ENCODE results near the gene RAB6C. TPM values are rescaled to one million over a fixed set of nuclear protein-coding genes. Genes with fewer than 3 reads are reported as not detected.
"Not testable (repeated sequence)": the region's sequence is repeated elsewhere in the genome, so short reads cannot be mapped to it uniquely, and the experiment has no call there.

The RAB6C gene
- 0.10 TPM for total RNA-seq

- peak; percentile 36 for DNase-seq
Observed at GRCh38 chr2:129979629-129980155, at the start of gene RAB6C. Gene RAB6C (plus strand): TSS chr2:129979666. CDS start chr2:129980116, 450 bp downstream.

DNA sequence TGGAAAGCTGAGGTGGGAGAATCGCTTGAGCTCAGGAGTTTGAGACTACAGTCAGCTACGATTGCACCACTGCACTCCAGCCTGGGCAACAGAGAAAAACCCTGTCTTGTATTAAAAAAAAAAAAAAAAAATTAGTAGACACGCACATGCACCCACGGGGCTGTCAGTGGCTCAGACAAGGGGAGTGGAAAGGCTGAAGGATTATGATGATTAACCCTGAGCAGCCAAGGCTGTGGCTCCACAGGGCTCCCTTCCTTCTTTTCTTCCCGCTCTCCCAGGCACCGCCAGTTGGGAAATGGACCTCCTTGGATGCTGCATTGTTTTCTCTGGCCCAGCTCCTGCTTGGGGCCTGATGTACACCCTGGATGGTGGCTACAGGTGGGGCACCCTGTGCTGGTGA lies 49.0 kb upstream of the RAB6C start:
- no peak for DNase-seq

DNA sequence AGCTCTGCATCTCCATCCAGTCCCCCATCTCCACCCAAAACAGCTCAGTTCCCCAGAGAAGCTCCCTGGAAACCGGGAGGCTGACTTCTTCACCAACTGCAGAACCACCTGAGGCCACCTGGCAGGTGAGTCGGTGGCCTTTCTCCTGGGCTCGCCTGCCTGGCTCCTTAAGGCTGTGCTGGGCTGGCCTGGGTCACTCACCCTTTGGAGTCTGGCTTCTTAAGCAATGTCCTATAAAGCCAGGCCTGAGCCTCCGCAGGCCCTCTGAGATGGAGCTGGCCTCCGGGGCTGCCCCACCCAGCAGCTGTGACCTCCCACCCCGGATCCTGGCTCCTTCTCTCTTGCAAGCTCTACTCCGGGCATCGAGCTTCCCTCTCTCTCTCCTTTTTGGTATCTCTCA lies 46.1 kb upstream of the RAB6C start:
- not testable (repeated sequence) for DNase-seq

DNA sequence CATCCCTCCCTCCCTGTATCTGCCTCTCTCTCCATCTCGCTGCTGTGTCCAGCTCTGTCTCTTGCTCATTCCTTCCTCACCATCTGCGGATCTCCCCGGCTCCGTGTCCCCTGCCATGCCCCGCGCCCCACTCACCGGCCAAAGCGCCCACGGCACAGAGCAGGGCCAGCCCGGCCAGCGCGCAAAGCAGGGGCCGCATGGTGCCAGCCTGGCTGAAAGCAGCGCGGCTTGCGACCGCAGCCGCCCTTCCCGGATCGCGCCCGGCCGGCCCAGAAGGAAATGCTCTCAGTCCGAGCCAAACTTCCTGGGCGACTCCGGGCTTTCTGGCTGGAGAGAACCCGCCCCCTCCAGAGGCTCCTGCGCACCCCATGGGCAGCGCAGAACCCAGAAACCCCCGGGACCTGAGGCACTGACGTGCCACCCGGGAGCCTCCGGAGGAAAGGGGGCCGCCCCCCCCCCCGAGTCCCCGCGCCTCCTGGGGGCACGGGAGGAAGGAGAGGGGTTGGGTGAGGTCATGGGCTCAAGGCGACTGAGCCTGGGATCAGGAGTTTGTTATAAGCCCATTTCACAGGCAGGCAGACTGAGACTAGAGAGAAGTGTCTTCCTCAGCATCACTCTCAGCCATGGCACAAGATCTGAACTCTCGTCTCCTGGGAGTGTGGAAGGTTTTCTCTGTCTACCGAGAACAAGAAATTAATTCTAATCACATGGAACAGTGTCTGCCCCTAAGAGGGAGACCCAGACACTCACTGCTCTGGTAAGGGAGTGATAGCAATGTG lies 45.2 kb upstream of the RAB6C start:
- DNase-seq, result no peak

DNA sequence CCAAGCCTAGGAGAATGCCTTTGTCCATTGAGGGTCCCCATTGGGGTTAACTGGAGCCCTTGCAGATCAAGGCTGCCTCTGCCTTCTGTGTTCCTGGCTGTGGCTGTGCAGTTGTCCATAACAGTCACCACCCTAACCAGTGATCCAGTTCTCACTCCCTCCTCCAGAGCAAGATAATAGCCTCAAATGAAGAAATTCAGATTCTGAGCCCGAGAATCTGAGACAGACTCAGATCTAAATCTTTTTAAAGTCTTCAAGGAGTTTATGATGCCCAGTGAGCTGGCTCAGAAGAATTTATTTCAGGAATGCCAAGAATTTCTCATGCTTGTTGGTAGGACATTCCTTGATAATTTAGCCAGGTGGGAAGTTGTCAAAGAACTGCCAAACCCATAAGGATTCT lies 44.3 kb upstream of the RAB6C start:
- no peak for DNase-seq

GRCh38 chr2:129936334-129936934 lies 43.0 kb upstream of the RAB6C start:
- DNase-seq, result peak; percentile 85

GRCh38 chr2:129938850-129939471 lies 40.5 kb upstream of the RAB6C start:
- not testable (repeated sequence) for DNase-seq

- not testable (repeated sequence) for DNase-seq
Observed at GRCh38 chr2:129943456-129943855, 36.0 kb upstream of the RAB6C start.

- no peak for DNase-seq
Observed at GRCh38 chr2:129945557-129945956, 33.9 kb upstream of the RAB6C start.

DNA sequence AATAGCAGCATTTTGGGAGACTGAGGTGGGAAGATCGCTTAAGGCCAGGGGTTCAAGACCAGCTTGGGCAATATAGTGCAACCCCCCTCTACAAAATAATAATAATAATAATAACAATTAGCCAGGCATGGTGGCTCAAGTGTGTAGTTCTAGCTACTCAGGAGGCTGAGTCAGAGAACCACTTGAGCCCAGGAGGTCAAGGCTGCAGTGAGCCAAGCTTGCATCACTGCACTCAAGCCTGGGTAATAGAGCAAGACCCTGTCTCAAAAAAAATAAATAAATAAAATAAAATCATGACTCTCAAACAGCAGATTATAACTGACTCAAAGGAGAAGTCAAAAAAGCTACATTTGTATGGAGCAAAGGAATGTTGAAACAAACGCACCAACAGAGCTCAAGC lies 31.8 kb upstream of the RAB6C start:
- not testable (repeated sequence) for DNase-seq

GRCh38 chr2:129956171-129956570 lies 23.3 kb upstream of the RAB6C start:
- DNase-seq, result not testable (repeated sequence)

DNA sequence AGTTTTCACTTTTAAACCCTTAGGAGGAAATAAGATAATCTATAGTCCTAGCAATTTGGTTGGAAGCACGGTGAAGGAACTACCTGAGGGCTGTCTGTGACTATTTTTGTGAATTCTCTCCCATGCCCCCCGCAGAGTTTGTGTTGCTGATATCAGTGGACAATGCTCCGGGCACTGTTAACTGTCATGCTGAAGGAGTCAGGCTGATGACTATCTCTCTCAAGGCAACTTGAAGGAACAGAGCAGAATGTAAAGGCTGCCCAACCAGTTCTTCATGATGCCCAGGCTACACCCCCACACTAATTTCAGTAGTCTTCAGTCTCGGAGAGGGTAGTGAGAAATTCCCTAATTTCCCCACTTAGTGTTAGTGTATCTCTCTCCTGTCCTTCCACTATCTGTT lies 21.6 kb upstream of the RAB6C start:
- DNase-seq, result no peak

DNA sequence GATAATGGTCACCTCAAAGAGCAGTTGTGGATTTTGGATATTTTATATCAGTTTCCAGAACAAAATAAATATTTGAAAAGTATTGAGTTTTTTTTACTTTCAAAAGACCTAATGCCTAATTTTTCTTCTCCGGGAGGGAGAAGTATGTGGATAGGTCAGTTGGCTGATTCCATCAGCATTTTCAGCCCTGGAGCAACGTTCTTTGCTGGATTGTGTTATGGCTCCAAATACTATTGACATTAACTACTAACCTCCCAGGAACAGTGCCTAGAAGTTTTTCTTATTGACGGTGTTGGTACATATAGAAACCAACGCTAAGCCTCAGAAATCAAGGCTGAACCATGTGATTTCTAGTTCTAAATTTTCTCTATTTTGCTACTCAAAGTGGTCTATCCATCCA lies 20.7 kb upstream of the RAB6C start:
- not testable (repeated sequence) for DNase-seq

DNA sequence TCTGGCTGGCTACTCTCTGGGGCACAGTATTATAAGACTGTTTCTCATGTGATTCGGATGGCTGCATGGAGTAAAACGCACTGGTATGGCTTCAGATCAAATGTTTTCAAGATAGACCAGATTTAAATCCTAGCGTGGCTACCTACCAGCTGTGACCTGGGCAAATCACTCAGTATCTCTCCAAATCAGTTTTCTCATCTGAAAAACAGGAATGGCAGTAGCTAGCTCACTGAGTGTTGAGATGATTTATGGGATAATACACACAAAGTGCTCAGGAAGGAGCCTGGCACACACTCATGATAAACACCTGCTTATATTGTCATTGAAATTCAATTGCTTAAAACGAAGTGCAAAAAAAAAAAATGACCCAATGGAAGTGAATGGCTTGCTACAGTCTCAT lies 10.9 kb upstream of the RAB6C start:
- DNase-seq, result not testable (repeated sequence)

- DNase-seq, result no peak
Observed at GRCh38 chr2:129975016-129975774, 4.3 kb upstream of the RAB6C start.

DNA sequence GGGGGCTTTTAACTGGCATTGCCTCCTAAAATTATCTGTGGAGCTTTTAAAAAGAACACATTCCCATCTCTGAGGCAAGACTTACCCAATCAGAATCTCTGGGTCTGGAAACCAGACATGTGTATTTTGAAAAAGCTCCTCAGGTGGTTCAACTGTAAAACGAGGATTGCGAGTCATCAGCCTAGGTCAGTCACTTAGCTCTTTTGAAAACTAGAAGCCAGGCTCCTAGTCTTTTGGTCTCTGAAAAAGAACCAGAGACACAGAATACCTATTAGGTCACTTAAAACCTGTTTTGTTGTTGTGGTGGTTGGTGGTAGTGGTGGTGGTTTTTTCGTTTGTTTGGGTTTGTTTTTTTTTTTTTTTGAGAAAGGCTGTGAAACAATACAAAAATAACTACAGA lies 2.5 kb upstream of the RAB6C start:
- not testable (repeated sequence) for DNase-seq

- DNase-seq, result no peak
Observed at GRCh38 chr2:129977986-129978385, 1.5 kb upstream of the RAB6C start.

- DNase-seq, result not testable (repeated sequence)
Observed at GRCh38 chr2:129980246-129980645, 780 bp downstream of the RAB6C start.

- not testable (repeated sequence) for DNase-seq
Observed at GRCh38 chr2:129981689-129982088, 2.2 kb downstream of the RAB6C start.

DNA sequence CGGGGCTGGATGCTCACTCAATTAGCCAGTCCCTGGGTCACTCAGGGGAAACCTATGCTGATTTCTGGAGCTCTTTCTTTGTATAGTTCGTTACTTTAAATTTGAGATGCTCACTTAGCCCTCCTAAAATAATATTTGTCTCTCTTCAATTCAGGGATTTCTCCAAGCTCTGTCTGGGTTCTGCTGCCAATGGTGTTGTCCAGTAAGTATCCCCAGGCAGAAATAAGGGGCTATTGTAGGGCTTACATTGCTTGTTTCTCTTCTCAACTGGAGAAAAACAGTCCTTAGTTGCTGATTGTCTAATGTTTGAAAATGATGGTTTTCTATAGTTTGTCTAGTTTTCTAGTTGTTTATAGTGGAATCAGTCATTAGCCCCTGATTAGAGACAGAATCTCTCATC lies 5.0 kb downstream of the RAB6C start:
- DNase-seq, result no peak

DNA sequence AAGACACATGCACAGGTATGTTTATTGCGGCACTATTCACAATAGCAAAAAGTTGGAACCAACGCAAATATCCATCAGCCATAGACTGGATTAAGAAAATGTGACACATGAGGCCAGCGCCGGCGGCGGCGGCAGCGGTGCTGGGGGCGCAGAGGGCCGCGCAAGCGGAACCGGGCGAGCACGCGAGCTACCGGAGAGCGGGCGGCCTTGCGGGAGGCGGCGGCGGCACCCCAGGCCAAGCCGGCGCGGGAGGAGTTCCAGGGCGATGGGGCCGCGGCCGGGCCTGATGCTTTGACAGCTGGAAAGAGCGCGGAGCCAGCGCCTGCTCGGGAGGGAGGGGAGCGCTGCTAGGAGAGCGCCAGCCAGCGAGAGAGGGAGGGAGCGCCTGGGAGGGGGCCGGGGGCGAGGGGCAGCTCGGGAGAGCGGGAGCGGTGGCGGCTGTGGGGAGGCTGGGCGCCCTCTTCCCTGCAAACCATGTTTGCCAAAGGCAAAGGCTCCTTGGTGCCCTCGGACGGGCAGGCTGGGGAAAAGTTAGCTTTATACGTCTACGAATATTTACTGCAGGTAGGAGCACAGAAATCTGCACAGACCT lies 13.0 kb downstream of the RAB6C start:
- DNase-seq, result not testable (repeated sequence)

- DNase-seq, result not testable (repeated sequence)
Observed at GRCh38 chr2:129993151-129993550, 13.7 kb downstream of the RAB6C start.

All from tongue (tissue), 2 donors.